Caco-2 (cell line): ENCODE data around the gene TNFRSF4. TPM values are rescaled to one million over a fixed set of nuclear protein-coding genes. Genes with fewer than 3 reads are reported as not detected.
A peak's percentile ranks its signal among the peaks of the same experiment; 100 is the strongest.

Experiments used
- BruUV-seq: library from RNA; stranded (reverse); fragments of 400-500 nt; replicated peaks from 2 replicates; lab custom pipeline; 2021; lab: Mats Ljungman, UMichigan
- CTCF ChIA-PET: fragments of 300-600 bp; sonication (Branson Sonifier 250); formaldehyde crosslinking; loops from one replicate; lab custom pipeline; 2022; ENCODE audit warnings: antibody characterized with exemption; lab: Charles Lee
- POLR2A ChIA-PET: fragments of 300-600 bp; sonication (Branson Sonifier 250); formaldehyde crosslinking; loops from one replicate; lab custom pipeline; 2022; ENCODE audit warnings: antibody characterized with exemption; lab: Charles Lee
- DNase-seq, 2 experiments: peaks; one replicate each; pipeline versions ENCODE4 v3.0.0 to v3.0.0-alpha.2; 2020 to 2022
- H3K27me3 ChIP-seq: replicated peaks from 2 replicates; pipeline ENCODE4 v1.6.0; 2011; ENCODE audit warnings: low read length; ENCODE audit not compliant: control insufficient read depth, insufficient read depth
- H3K36me3 ChIP-seq: 2 replicates; pipeline ENCODE4 v1.5.1; 2011; ENCODE audit warnings: low read length; ENCODE audit not compliant: control insufficient read depth, insufficient read depth
- H3K4me1 ChIP-seq: fragments of 250-450 bp; sonication (Bioruptor Pico); 2 replicates; pipeline ENCODE4 v1.5.1; 2020; ENCODE audit warnings: mild to moderate bottlenecking
- H3K4me3 ChIP-seq: 2 replicates; pipeline ENCODE4 v1.5.1; 2011; ENCODE audit warnings: low read depth, mild to moderate bottlenecking, control low read depth, low read length
- H3K9me3 ChIP-seq: fragments of 250-450 bp; sonication (Bioruptor Pico); 2 replicates; pipeline ENCODE4 v1.5.1; 2020; ENCODE audit warnings: mild to moderate bottlenecking, moderate library complexity
- H3K27ac Mint-ChIP-seq: one replicate; pipeline ENCODE4 v1.8.0; 2022; ENCODE audit warnings: mixed read lengths; ENCODE audit not compliant: unreplicated experiment
- H3K27me3 Mint-ChIP-seq: one replicate; pipeline ENCODE4 v1.8.0; 2022; ENCODE audit warnings: mixed read lengths; ENCODE audit not compliant: insufficient read depth, unreplicated experiment
- H3K36me3 Mint-ChIP-seq: one replicate; pipeline ENCODE4 v1.8.0; 2022; ENCODE audit warnings: mild to moderate bottlenecking, mixed read lengths; ENCODE audit not compliant: insufficient read depth, unreplicated experiment
- H3K4me1 Mint-ChIP-seq: one replicate; pipeline ENCODE4 v1.8.0; 2022; ENCODE audit warnings: low read depth, mixed read lengths; ENCODE audit not compliant: unreplicated experiment
- H3K4me3 Mint-ChIP-seq: one replicate; pipeline ENCODE4 v1.8.0; 2022; ENCODE audit warnings: mild to moderate bottlenecking, moderate library complexity, mixed read lengths; ENCODE audit not compliant: unreplicated experiment
- H3K9me3 Mint-ChIP-seq: one replicate; pipeline ENCODE4 v1.8.0; 2022; ENCODE audit warnings: mixed read lengths; ENCODE audit not compliant: unreplicated experiment
- intact Hi-C: fragments of 100-400 bp; cut with micrococcal nuclease; formaldehyde crosslinking; loops from one replicate; pipeline ENCODE4 v1.10.0; 2022; ENCODE audit not compliant: unreplicated experiment
- total RNA-seq: library from RNA; stranded (reverse); gene quantifications from 2 replicates; pipeline ENCODE4 v1.2.3, GENCODE V29; 2022
- TF ChIP-seq, protein P1 (sequence below), 2 experiments: fragments of 200-600 bp in 1 of 2; IDR thresholded peaks; 1 replicate in 1 of 2; 2 replicates in 1 of 2; pipeline versions ENCODE4 v1.5.1 to v1.8.0; 2011 to 2022; ENCODE audit warnings: antibody characterized with exemption in 1 of 2, control low read depth in 1 of 2, inconsistent platforms in 1 of 2, low read depth in 1 of 2, low read length in 1 of 2, mild to moderate bottlenecking in 1 of 2, moderate library complexity in 1 of 2; ENCODE audit not compliant: insufficient read depth in 1 of 2, severe bottlenecking in 1 of 2, unreplicated experiment in 1 of 2

TNFRSF4 gene
- total RNA-seq, 1 experiment from 2014 or later = not detected

- intact Hi-C loops = no loop called here
- Mint-ChIP-seq H3K9me3 (no peaks in the 10 kb centered on the region), H3K36me3 (peaks cover 41% of the 10 kb centered on the region), H3K27me3 (no peaks in the 10 kb centered on the region), H3K4me3 (peak overlapping the region; percentile 65), H3K4me1 (peaks cover 6% of the 10 kb centered on the region), H3K27ac (no peak overlapping the region)
- no TSS peak for BruUV-seq
- TF ChIP-seq, protein P1, sequence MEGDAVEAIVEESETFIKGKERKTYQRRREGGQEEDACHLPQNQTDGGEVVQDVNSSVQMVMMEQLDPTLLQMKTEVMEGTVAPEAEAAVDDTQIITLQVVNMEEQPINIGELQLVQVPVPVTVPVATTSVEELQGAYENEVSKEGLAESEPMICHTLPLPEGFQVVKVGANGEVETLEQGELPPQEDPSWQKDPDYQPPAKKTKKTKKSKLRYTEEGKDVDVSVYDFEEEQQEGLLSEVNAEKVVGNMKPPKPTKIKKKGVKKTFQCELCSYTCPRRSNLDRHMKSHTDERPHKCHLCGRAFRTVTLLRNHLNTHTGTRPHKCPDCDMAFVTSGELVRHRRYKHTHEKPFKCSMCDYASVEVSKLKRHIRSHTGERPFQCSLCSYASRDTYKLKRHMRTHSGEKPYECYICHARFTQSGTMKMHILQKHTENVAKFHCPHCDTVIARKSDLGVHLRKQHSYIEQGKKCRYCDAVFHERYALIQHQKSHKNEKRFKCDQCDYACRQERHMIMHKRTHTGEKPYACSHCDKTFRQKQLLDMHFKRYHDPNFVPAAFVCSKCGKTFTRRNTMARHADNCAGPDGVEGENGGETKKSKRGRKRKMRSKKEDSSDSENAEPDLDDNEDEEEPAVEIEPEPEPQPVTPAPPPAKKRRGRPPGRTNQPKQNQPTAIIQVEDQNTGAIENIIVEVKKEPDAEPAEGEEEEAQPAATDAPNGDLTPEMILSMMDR (IDR thresholded peaks at IDR 0.05; ENCODE audit: insufficient read depth in 1 of 2, low read depth in 1 of 2, low read length in 1 of 2, severe bottlenecking in 1 of 2, unreplicated experiment in 1 of 2) = no peak
- CTCF ChIA-PET = no interaction called here
- peaks cover 2% of the 10 kb centered on the region; the same call in 1 of the 2 replicates for H3K36me3 ChIP-seq
- no peaks in the 10 kb centered on the region for H3K9me3 ChIP-seq
- H3K27me3 ChIP-seq = no peaks in the 10 kb centered on the region
- POLR2A ChIA-PET = interaction anchor here (0.6 kb wide), 1 partner anchor 91 kb away, joined by 3 read pairs; no protein-coding TSS in a partner anchor
- H3K4me1 ChIP-seq = peaks cover 32% of the 10 kb centered on the region
- no peak overlapping the region for H3K4me3 ChIP-seq
- DNase-seq = no peak
These were observed 20.3 kb upstream of the TNFRSF4 start for GRCh38 chr1:1234180-1234808.

DNA sequence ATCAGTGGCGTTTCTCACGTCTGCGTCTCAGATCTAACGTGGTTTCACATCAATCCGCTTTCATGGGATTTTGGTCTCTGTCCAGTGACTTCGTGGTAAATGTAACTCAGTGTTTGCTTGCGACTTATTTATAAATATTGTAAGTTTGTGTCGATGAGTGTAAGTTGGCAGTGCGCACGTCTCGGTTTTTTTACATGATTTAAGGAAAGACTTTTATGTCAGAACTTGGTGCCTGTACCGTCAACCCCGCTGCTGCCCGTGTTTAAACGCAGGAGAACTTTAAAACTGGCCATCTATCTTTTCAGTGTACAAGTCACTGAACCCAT lies 19.6 kb upstream of the TNFRSF4 start:
- no TSS peak for BruUV-seq
- TF ChIP-seq, protein P1 (IDR thresholded peaks at IDR 0.05; ENCODE audit: insufficient read depth in 1 of 2, low read depth in 1 of 2, low read length in 1 of 2, severe bottlenecking in 1 of 2, unreplicated experiment in 1 of 2) = no peak
- peaks cover 36% of the 10 kb centered on the region for H3K36me3 Mint-ChIP-seq
- intact Hi-C loops = no loop called here
- Histone ChIP-seq H3K4me3 (no peak overlapping the region), H3K27me3 (no peaks in the 10 kb centered on the region), H3K4me1 (peaks cover 28% of the 10 kb centered on the region), H3K9me3 (no peaks in the 10 kb centered on the region), H3K36me3 (peaks cover 2% of the 10 kb centered on the region; the same call in 1 of the 2 replicates)
- peak overlapping the region; percentile 71 for H3K27ac Mint-ChIP-seq
- H3K4me1 Mint-ChIP-seq = peaks cover 6% of the 10 kb centered on the region
- H3K4me3 Mint-ChIP-seq = peak overlapping the region; percentile 65
- POLR2A ChIA-PET = no interaction called here
- H3K9me3 Mint-ChIP-seq = no peaks in the 10 kb centered on the region
- no peaks in the 10 kb centered on the region for H3K27me3 Mint-ChIP-seq
- CTCF ChIA-PET = no interaction called here
- DNase-seq = no peak

DNA sequence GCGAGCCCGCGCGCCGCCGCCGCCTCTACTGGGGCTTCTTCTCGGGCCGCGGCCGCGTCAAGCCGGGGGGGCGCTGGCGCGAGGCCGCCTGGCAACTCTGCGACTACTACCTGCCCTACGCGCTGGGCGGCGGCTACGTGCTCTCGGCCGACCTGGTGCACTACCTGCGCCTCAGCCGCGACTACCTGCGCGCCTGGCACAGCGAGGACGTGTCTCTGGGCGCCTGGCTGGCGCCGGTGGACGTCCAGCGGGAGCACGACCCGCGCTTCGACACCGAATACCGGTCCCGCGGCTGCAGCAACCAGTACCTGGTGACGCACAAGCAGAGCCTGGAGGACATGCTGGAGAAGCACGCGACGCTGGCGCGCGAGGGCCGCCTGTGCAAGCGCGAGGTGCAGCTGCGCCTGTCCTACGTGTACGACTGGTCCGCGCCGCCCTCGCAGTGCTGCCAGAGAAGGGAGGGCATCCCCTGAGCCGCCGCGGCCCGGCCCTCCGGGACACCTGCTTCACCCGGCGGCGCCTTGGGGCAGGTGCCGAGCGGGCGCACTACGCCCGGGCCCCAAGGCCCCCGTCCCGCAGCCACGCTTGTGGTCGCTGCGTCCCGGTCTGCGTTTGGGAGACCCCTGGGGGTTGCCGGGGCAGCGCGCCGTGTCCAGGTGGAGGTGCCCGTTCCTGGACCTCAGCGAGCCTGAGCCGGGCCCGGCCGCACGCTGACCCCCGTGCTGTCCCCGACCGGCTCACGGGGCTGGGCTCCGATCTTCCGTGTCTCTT lies 19.0 kb upstream of the TNFRSF4 start:
- H3K36me3 ChIP-seq = peaks cover 2% of the 10 kb centered on the region; the same call in 1 of the 2 replicates

More for the DNA sequence above, 19.0 kb upstream of the TNFRSF4 start:
- Histone ChIP-seq H3K27me3 (no peaks in the 10 kb centered on the region), H3K4me1 (peaks cover 22% of the 10 kb centered on the region), H3K9me3 (no peaks in the 10 kb centered on the region), H3K4me3 (peak overlapping the region; percentile 34)
- TF ChIP-seq, protein P1 (IDR thresholded peaks at IDR 0.05; ENCODE audit: insufficient read depth in 1 of 2, low read depth in 1 of 2, low read length in 1 of 2, severe bottlenecking in 1 of 2, unreplicated experiment in 1 of 2) = no peak
- no peak for DNase-seq
- Mint-ChIP-seq H3K36me3 (peaks cover 32% of the 10 kb centered on the region), H3K9me3 (no peaks in the 10 kb centered on the region), H3K27ac (peak overlapping the region; percentile 71), H3K4me1 (peaks cover 6% of the 10 kb centered on the region), H3K27me3 (no peaks in the 10 kb centered on the region), H3K4me3 (peak overlapping the region; percentile 65)
- no TSS peak for BruUV-seq
- intact Hi-C loops = no loop called here
- ChIA-PET CTCF (no interaction called here), POLR2A (no interaction called here)
